Calu3 (cell line): ENCODE measurements around the gene ACP4. TPM values are rescaled to one million over a fixed set of nuclear protein-coding genes. Genes with fewer than 3 reads are reported as not detected.

Source experiments
- BruUV-seq: library from RNA; stranded (reverse); fragments of 400-500 nt; replicated peaks from 2 replicates; lab custom pipeline; 2021; lab: Mats Ljungman, UMichigan
- CTCF ChIA-PET: fragments of 300-600 bp; sonication (Branson Sonifier 250); formaldehyde crosslinking; loops from one replicate; lab custom pipeline; 2022; ENCODE audit warnings: antibody characterized with exemption; lab: Charles Lee
- DNase-seq: peaks from one replicate; pipeline ENCODE4 v3.0.0; 2022
- H3K27ac Mint-ChIP-seq: one replicate; pipeline ENCODE4 v1.8.0; 2022; ENCODE audit warnings: mixed read lengths; ENCODE audit not compliant: unreplicated experiment
- H3K27me3 Mint-ChIP-seq: one replicate; pipeline ENCODE4 v1.8.0; 2022; ENCODE audit warnings: mixed read lengths; ENCODE audit not compliant: unreplicated experiment
- H3K36me3 Mint-ChIP-seq: one replicate; pipeline ENCODE4 v1.8.0; 2022; ENCODE audit warnings: mild to moderate bottlenecking, moderate library complexity, mixed read lengths; ENCODE audit not compliant: insufficient read depth, unreplicated experiment
- H3K4me1 Mint-ChIP-seq: one replicate; pipeline ENCODE4 v1.8.0; 2022; ENCODE audit warnings: mild to moderate bottlenecking, low read depth, mixed read lengths; ENCODE audit not compliant: unreplicated experiment
- H3K4me3 Mint-ChIP-seq: one replicate; pipeline ENCODE4 v1.8.0; 2022; ENCODE audit warnings: mild to moderate bottlenecking, low read depth, moderate library complexity, mixed read lengths; ENCODE audit not compliant: unreplicated experiment
- H3K9me3 Mint-ChIP-seq: one replicate; pipeline ENCODE4 v1.8.0; 2022; ENCODE audit warnings: low read depth, mixed read lengths; ENCODE audit not compliant: unreplicated experiment
- intact Hi-C: fragments of 100-400 bp; cut with micrococcal nuclease; formaldehyde crosslinking; loops from one replicate; pipeline ENCODE4 v1.10.0; 2022; ENCODE audit not compliant: unreplicated experiment
- total RNA-seq: library from RNA; stranded (reverse); gene quantifications from 2 replicates; pipeline ENCODE4 v1.2.3, GENCODE V29; 2022
- TF ChIP-seq, protein P1 (sequence below): fragments of 200-600 bp; IDR thresholded peaks from one replicate; pipeline ENCODE4 v1.8.0; 2022; ENCODE audit warnings: antibody characterized with exemption; ENCODE audit not compliant: unreplicated experiment

The ACP4 gene
- total RNA-seq, 1 experiment from 2014 or later = not detected

DNA sequence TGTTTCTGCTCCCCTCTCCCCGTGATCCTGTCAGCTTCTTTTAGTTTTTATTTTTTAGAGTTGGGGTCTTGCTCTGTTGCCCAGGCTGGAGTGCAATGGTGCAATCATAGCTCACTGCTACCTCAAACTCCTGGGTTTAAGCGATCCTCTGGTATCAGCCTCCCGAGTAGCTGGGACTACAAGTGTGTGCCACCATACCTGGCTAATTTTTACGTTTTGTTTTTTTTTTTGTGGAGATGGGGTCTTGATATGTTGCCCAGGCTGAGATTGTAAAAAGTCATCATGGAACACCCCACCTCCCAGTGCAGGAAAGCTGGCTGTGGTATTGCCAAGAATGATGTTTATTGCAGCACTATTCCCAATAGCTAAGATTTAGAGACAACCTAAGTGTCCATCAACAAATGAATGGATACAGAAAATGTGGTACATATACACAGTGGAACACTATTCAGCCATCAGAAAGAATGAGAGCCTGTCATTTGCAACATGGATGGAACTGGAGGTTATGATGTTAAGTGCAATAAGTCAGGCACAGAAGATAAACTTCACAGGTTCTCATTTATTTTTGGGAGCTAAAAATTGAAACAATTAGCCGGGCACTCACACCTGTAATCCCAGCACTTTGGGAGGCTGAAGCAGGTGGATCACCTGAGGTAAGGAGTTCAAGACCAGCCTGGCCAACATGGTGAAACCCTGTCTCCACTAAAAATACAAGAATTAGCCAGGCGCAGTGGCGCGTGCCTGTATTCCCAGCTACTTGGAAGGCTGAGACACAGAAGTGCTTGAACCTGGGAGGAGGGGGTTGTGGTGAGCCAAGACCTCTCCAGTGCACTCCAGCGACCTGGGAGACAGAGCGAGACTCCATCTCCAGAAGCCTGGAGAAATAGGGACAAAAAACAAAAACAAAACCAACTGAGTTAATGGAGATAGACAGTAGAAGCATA lies 49.8 kb downstream of the ACP4 start:
- Mint-ChIP-seq H3K36me3 (peaks cover 24% of the 10 kb centered on the region), H3K4me3 (no peak overlapping the region), H3K9me3 (no peaks in the 10 kb centered on the region), H3K4me1 (peaks cover 20% of the 10 kb centered on the region), H3K27me3 (peaks cover 94% of the 10 kb centered on the region), H3K27ac (no peak overlapping the region)
- DNase-seq = no peak
- intact Hi-C loops = no loop called here
- CTCF ChIA-PET = no interaction called here
- TF ChIP-seq, protein P1, sequence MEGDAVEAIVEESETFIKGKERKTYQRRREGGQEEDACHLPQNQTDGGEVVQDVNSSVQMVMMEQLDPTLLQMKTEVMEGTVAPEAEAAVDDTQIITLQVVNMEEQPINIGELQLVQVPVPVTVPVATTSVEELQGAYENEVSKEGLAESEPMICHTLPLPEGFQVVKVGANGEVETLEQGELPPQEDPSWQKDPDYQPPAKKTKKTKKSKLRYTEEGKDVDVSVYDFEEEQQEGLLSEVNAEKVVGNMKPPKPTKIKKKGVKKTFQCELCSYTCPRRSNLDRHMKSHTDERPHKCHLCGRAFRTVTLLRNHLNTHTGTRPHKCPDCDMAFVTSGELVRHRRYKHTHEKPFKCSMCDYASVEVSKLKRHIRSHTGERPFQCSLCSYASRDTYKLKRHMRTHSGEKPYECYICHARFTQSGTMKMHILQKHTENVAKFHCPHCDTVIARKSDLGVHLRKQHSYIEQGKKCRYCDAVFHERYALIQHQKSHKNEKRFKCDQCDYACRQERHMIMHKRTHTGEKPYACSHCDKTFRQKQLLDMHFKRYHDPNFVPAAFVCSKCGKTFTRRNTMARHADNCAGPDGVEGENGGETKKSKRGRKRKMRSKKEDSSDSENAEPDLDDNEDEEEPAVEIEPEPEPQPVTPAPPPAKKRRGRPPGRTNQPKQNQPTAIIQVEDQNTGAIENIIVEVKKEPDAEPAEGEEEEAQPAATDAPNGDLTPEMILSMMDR = no peak
- no TSS peak for BruUV-seq

DNA sequence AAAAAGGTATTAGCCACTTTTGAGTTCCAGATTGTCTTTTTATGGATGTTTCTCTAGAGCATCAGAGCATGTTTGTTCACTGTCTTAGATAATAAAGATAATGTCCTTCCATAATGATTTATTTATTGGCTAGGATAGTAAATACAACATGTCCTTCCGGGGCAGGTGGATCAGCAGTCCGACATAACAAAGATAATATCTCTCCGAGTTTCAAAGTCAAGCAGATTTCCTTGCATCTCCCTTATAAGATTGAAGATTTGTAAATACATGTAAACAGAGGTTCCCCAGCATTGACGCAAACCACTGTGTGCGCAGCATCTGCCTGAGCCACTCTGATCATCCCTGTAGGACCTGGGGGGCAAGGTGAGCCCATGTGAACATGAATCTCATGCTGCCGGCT lies 51.9 kb downstream of the ACP4 start:
- BruUV-seq = no TSS peak
- peaks cover 88% of the 10 kb centered on the region for H3K27me3 Mint-ChIP-seq
- peaks cover 12% of the 10 kb centered on the region for H3K4me1 Mint-ChIP-seq
- no peak overlapping the region for H3K4me3 Mint-ChIP-seq
- no peak overlapping the region for H3K27ac Mint-ChIP-seq
- intact Hi-C loops = no loop called here
- peaks cover 6% of the 10 kb centered on the region for H3K36me3 Mint-ChIP-seq
- no peak for DNase-seq
- H3K9me3 Mint-ChIP-seq = no peaks in the 10 kb centered on the region
- CTCF ChIA-PET = no interaction called here
- TF ChIP-seq, protein P1 = no peak

DNA sequence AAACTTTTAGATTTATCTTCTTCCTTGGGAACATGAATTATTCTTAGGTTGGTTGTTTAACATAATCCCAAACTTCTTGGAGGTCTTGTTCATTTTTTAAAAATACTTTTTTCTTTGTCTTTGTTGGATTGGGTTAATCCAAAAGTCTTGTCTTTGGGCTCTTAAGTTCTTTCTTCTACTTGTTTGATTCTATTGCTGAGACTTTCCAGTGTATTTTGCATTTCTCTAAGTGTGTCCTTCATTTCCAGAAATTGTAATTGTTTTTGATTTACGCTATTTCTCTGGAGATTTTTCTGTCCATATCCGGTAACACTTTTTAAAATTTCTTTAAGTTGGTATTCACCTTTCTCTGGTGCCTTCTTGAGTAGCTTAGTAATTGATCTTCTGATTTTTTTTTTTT lies 53.0 kb downstream of the ACP4 start:
- Mint-ChIP-seq H3K9me3 (no peaks in the 10 kb centered on the region), H3K4me1 (peaks cover 8% of the 10 kb centered on the region), H3K27me3 (peaks cover 81% of the 10 kb centered on the region), H3K27ac (no peak overlapping the region), H3K36me3 (peaks cover 3% of the 10 kb centered on the region), H3K4me3 (no peak overlapping the region)
- CTCF ChIA-PET = no interaction called here
- intact Hi-C loops = no loop called here
- no peak for DNase-seq
- BruUV-seq = no TSS peak
- TF ChIP-seq, protein P1 = no peak

DNA sequence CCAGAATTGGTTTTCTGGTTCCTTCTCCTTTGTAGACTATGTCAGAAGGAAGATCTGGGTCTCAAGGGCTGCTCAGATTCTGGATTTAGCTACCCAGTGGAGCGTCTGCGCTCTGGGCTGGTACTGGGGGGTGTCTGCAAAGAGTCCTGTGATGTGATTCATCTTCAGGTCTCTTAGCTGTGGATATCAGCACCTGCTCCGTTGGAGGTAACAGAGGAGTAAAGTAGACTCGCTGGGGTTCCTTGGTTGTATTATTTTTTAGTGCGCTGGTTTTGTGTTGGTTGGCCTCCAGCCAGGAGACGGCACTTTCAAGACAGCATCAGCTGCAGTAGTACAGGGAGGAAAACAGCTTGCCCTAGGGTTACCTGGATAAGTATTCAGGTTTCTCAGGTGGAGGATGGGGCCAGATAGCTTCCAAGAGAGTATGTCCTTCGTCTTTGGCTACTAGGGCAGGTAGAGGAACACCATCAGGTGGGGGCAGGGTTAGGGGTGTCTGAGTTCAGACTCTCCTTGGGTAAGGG lies 53.5 kb downstream of the ACP4 start:
- peaks cover 81% of the 10 kb centered on the region for H3K27me3 Mint-ChIP-seq
- no peak overlapping the region for H3K27ac Mint-ChIP-seq
- no peaks in the 10 kb centered on the region for H3K36me3 Mint-ChIP-seq
- intact Hi-C loops = no loop called here
- DNase-seq = no peak
- no peak overlapping the region for H3K4me3 Mint-ChIP-seq
- H3K4me1 Mint-ChIP-seq = peaks cover 8% of the 10 kb centered on the region
- CTCF ChIA-PET = no interaction called here
- no peaks in the 10 kb centered on the region for H3K9me3 Mint-ChIP-seq
- TF ChIP-seq, protein P1 = no peak
- no TSS peak for BruUV-seq
